BLaER1 (cell line): Measurements from ENCODE around the gene B4GALT6.

Source experiments
- H3K27ac ChIP-seq: shearing (Covaris generic); formaldehyde crosslinking; 2 replicates; pipeline ENCODE4 v1.8.1; 2022
- H3K27me3 ChIP-seq: shearing (Covaris generic); formaldehyde crosslinking; 2 replicates; pipeline ENCODE4 v1.8.1; 2022
- H3K36me3 ChIP-seq: shearing (Covaris generic); formaldehyde crosslinking; 2 replicates; pipeline ENCODE4 v1.8.1; 2022
- H3K4me1 ChIP-seq: shearing (Covaris generic); formaldehyde crosslinking; 2 replicates; pipeline ENCODE4 v1.8.1; 2022
- H3K4me2 ChIP-seq: shearing (Covaris generic); formaldehyde crosslinking; 2 replicates; pipeline ENCODE4 v1.8.1; 2022
- H3K4me3 ChIP-seq: shearing (Covaris generic); formaldehyde crosslinking; 2 replicates; pipeline ENCODE4 v1.8.1; 2022
- H3K9ac ChIP-seq: shearing (Covaris generic); formaldehyde crosslinking; 2 replicates; pipeline ENCODE4 v1.8.1; 2022
- H3K9me3 ChIP-seq: shearing (Covaris generic); formaldehyde crosslinking; 2 replicates; pipeline ENCODE4 v1.8.1; 2022
- H4K20me1 ChIP-seq: shearing (Covaris generic); formaldehyde crosslinking; 2 replicates; pipeline ENCODE4 v1.8.1; 2022
- Cebpa-rat ChIP-seq: shearing (Covaris generic); IDR thresholded peaks from 2 replicates; pipeline ENCODE4 v1.8.1; 2022

Gene B4GALT6

GRCh38 chr18:31637445-31637844, 46.9 kb downstream of the B4GALT6 start:
- Histone ChIP-seq H3K4me2 (no peak overlapping the region), H3K9me3 (peaks cover 7% of the 10 kb centered on the region), H3K4me1 (peaks cover 28% of the 10 kb centered on the region), H3K9ac (no peak overlapping the region), H4K20me1 (no peaks in the 10 kb centered on the region), H3K36me3 (peaks cover 16% of the 10 kb centered on the region; the same call in 1 of the 2 replicates), H3K27me3 (no peaks in the 10 kb centered on the region), H3K4me3 (no peak overlapping the region), H3K27ac (no peak overlapping the region)
- TF ChIP-seq Cebpa-rat: no peak

- Histone ChIP-seq H4K20me1 (no peaks in the 10 kb centered on the region), H3K36me3 (peaks cover 16% of the 10 kb centered on the region; the same call in 1 of the 2 replicates), H3K27ac (no peak overlapping the region), H3K9ac (no peak overlapping the region), H3K4me1 (peaks cover 28% of the 10 kb centered on the region), H3K4me3 (no peak overlapping the region), H3K27me3 (no peaks in the 10 kb centered on the region), H3K9me3 (peaks cover 7% of the 10 kb centered on the region), H3K4me2 (no peak overlapping the region)
- TF ChIP-seq Cebpa-rat: no peak
Measured at GRCh38 chr18:31636387-31636786, 48.0 kb downstream of the B4GALT6 start.

- TF ChIP-seq Cebpa-rat: no peak
- no peaks in the 10 kb centered on the region for H3K27me3 ChIP-seq
- peak overlapping the region; percentile 60 for H3K27ac ChIP-seq
- H3K36me3 ChIP-seq: peaks cover 16% of the 10 kb centered on the region; the same call in 1 of the 2 replicates
- H3K4me1 ChIP-seq: peaks cover 40% of the 10 kb centered on the region
- H3K4me2 ChIP-seq: peak overlapping the region; percentile 78
- peaks cover 7% of the 10 kb centered on the region for H3K9me3 ChIP-seq
- no peak overlapping the region for H3K4me3 ChIP-seq
- H3K9ac ChIP-seq: no peak overlapping the region
- no peaks in the 10 kb centered on the region for H4K20me1 ChIP-seq
Measured at GRCh38 chr18:31634331-31634713, 50.1 kb downstream of the B4GALT6 start.

- Histone ChIP-seq H3K9ac (no peak overlapping the region), H3K4me3 (no peak overlapping the region), H3K36me3 (peaks cover 13% of the 10 kb centered on the region; the same call in 1 of the 2 replicates), H3K4me1 (peaks cover 40% of the 10 kb centered on the region), H3K27ac (peak overlapping the region; percentile 60; the same call in 1 of the 2 replicates), H3K27me3 (no peaks in the 10 kb centered on the region), H3K4me2 (peak overlapping the region; percentile 78), H4K20me1 (no peaks in the 10 kb centered on the region), H3K9me3 (peaks cover 7% of the 10 kb centered on the region)
- no peak for TF ChIP-seq Cebpa-rat
Measured at GRCh38 chr18:31633392-31634330, 50.7 kb downstream of the B4GALT6 start.

- Histone ChIP-seq H3K4me3 (no peak overlapping the region), H4K20me1 (no peaks in the 10 kb centered on the region), H3K4me1 (peaks cover 40% of the 10 kb centered on the region), H3K36me3 (peaks cover 6% of the 10 kb centered on the region; the same call in 1 of the 2 replicates), H3K27me3 (no peaks in the 10 kb centered on the region), H3K27ac (no peak overlapping the region), H3K9ac (no peak overlapping the region), H3K4me2 (no peak overlapping the region), H3K9me3 (peaks cover 7% of the 10 kb centered on the region)
- no peak for TF ChIP-seq Cebpa-rat
Measured at GRCh38 chr18:31632356-31632755, 52.0 kb downstream of the B4GALT6 start.

- peaks cover 4% of the 10 kb centered on the region; the same call in 1 of the 2 replicates for H3K36me3 ChIP-seq
- no peak overlapping the region for H3K4me2 ChIP-seq
- H3K9ac ChIP-seq: no peak overlapping the region
- no peak for TF ChIP-seq Cebpa-rat
- H3K27ac ChIP-seq: no peak overlapping the region
- peaks cover 40% of the 10 kb centered on the region for H3K4me1 ChIP-seq
- H3K27me3 ChIP-seq: no peaks in the 10 kb centered on the region
- H4K20me1 ChIP-seq: no peaks in the 10 kb centered on the region
- no peak overlapping the region for H3K4me3 ChIP-seq
- peaks cover 2% of the 10 kb centered on the region for H3K9me3 ChIP-seq
Measured at GRCh38 chr18:31631526-31631925, 52.9 kb downstream of the B4GALT6 start.

- no peaks in the 10 kb centered on the region for H3K27me3 ChIP-seq
- peaks cover 8% of the 10 kb centered on the region; the same call in 1 of the 2 replicates for H3K36me3 ChIP-seq
- H3K9ac ChIP-seq: no peak overlapping the region
- no peak overlapping the region for H3K4me3 ChIP-seq
- TF ChIP-seq Cebpa-rat: no peak
- peak overlapping the region; percentile 67 for H3K4me2 ChIP-seq
- peak overlapping the region; percentile 62; the same call in 1 of the 2 replicates for H3K27ac ChIP-seq
- H4K20me1 ChIP-seq: no peaks in the 10 kb centered on the region
- H3K9me3 ChIP-seq: no peaks in the 10 kb centered on the region
- H3K4me1 ChIP-seq: peaks cover 39% of the 10 kb centered on the region
Measured at GRCh38 chr18:31630549-31630948, 53.8 kb downstream of the B4GALT6 start.

- no peak overlapping the region for H3K27ac ChIP-seq
- no peaks in the 10 kb centered on the region for H3K27me3 ChIP-seq
- H3K4me2 ChIP-seq: no peak overlapping the region
- TF ChIP-seq Cebpa-rat: no peak
- H3K9ac ChIP-seq: no peak overlapping the region
- peaks cover 11% of the 10 kb centered on the region; the same call in 1 of the 2 replicates for H3K36me3 ChIP-seq
- H3K4me1 ChIP-seq: peaks cover 13% of the 10 kb centered on the region
- no peak overlapping the region for H3K4me3 ChIP-seq
- H4K20me1 ChIP-seq: no peaks in the 10 kb centered on the region
- H3K9me3 ChIP-seq: no peaks in the 10 kb centered on the region
Measured at GRCh38 chr18:31626409-31626808, 58.0 kb downstream of the B4GALT6 start.

GRCh38 chr18:31624892-31625640, 59.3 kb downstream of the B4GALT6 start:
- Histone ChIP-seq H3K9ac (no peak overlapping the region), H3K36me3 (peaks cover 11% of the 10 kb centered on the region; the same call in 1 of the 2 replicates), H3K4me2 (no peak overlapping the region), H3K4me1 (peaks cover 1% of the 10 kb centered on the region), H3K9me3 (no peaks in the 10 kb centered on the region), H3K27me3 (no peaks in the 10 kb centered on the region), H4K20me1 (no peaks in the 10 kb centered on the region), H3K4me3 (no peak overlapping the region), H3K27ac (no peak overlapping the region)
- TF ChIP-seq Cebpa-rat: no peak

- H4K20me1 ChIP-seq: no peaks in the 10 kb centered on the region
- no peak overlapping the region for H3K4me3 ChIP-seq
- no peak for TF ChIP-seq Cebpa-rat
- H3K9ac ChIP-seq: no peak overlapping the region
- no peak overlapping the region for H3K27ac ChIP-seq
- no peaks in the 10 kb centered on the region for H3K4me1 ChIP-seq
- no peak overlapping the region for H3K4me2 ChIP-seq
- H3K36me3 ChIP-seq: no peaks in the 10 kb centered on the region
- no peaks in the 10 kb centered on the region for H3K9me3 ChIP-seq
- H3K27me3 ChIP-seq: no peaks in the 10 kb centered on the region
Measured at GRCh38 chr18:31619291-31619690, 65.1 kb downstream of the B4GALT6 start.
